OCI-LY1 (cell line): ENCODE data around the gene ATP2C1.

Source experiments
- H2AFZ ChIP-seq: fragments of 200-600 bp; sonication (generic), shearing (Covaris generic); 2 replicates; pipeline ENCODE4 v1.6.0; 2014; ENCODE audit warnings: antibody characterized with exemption, mild to moderate bottlenecking, low read length
- H3F3A ChIP-seq: fragments of 200-600 bp; sonication (generic), shearing (Covaris generic); 2 replicates; pipeline ENCODE4 v1.6.0; 2014; ENCODE audit warnings: mild to moderate bottlenecking, antibody characterized with exemption, low read length, moderate library complexity; ENCODE audit not compliant: insufficient read depth
- H3K27ac ChIP-seq: fragments of 200-600 bp; sonication (generic); 2 replicates; pipeline ENCODE4 v1.5.1; 2014; ENCODE audit warnings: low read length, mixed run types, mild to moderate bottlenecking, low read depth; ENCODE audit not compliant: poor library complexity, severe bottlenecking
- H3K27me3 ChIP-seq: fragments of 200-600 bp; sonication (generic); 2 replicates; pipeline ENCODE4 v1.6.0; 2014; ENCODE audit warnings: antibody characterized with exemption, mild to moderate bottlenecking, low read length, moderate library complexity; ENCODE audit not compliant: insufficient read depth
- H3K36me3 ChIP-seq: fragments of 200-600 bp; sonication (generic); 2 replicates; pipeline ENCODE4 v1.6.1; 2014; ENCODE audit warnings: mild to moderate bottlenecking, antibody characterized with exemption, low read length, moderate library complexity, mixed read lengths; ENCODE audit not compliant: insufficient read depth
- H3K4me1 ChIP-seq: fragments of 200-600 bp; sonication (generic); 2 replicates; pipeline ENCODE4 v1.5.1; 2014; ENCODE audit warnings: mild to moderate bottlenecking, low read length, moderate library complexity; ENCODE audit not compliant: insufficient read depth, severe bottlenecking
- H3K4me2 ChIP-seq: fragments of 200-600 bp; sonication (generic), shearing (Covaris generic); 2 replicates; pipeline ENCODE4 v1.6.1; 2014; ENCODE audit warnings: low read length
- H3K4me3 ChIP-seq: fragments of 200-600 bp; sonication (generic); 2 replicates; pipeline ENCODE4 v1.5.1; 2014; ENCODE audit warnings: low read length, low read depth, mild to moderate bottlenecking, mixed read lengths; ENCODE audit not compliant: poor library complexity, severe bottlenecking
- H3K79me2 ChIP-seq: fragments of 200-600 bp; shearing (Covaris generic); 2 replicates; pipeline ENCODE4 v1.6.1; 2016; ENCODE audit warnings: mixed run types, low read length, mixed read lengths; ENCODE audit not compliant: insufficient read depth
- H3K9ac ChIP-seq: fragments of 200-600 bp; sonication (generic), shearing (Covaris generic); 2 replicates; pipeline ENCODE4 v1.6.1; 2014; ENCODE audit warnings: mild to moderate bottlenecking, low read length, mixed read lengths
- H3K9me2 ChIP-seq: fragments of 200-600 bp; sonication (generic), shearing (Covaris generic); 2 replicates; pipeline ENCODE4 v1.6.1; 2014; ENCODE audit warnings: low read depth, mild to moderate bottlenecking, low read length, mixed read lengths
- H3K9me3 ChIP-seq: fragments of 200-600 bp; shearing (Covaris generic); 2 replicates; pipeline ENCODE4 v1.6.1; 2014; ENCODE audit warnings: low read length, mixed read lengths
- H4K20me1 ChIP-seq: fragments of 200-600 bp; sonication (generic), shearing (Covaris generic); 2 replicates; pipeline ENCODE4 v1.6.0; 2016; ENCODE audit warnings: mild to moderate bottlenecking, low read length; ENCODE audit not compliant: insufficient read depth
- EZH2 ChIP-seq: fragments of 200-600 bp; sonication (generic), shearing (Covaris generic); IDR thresholded peaks from 2 replicates; pipeline ENCODE4 v1.8.0; 2017; ENCODE audit warnings: borderline replicate concordance, mixed run types, mild to moderate bottlenecking, antibody characterized with exemption, low read length, moderate library complexity, mixed read lengths
- TF ChIP-seq, protein P1 (sequence below): fragments of 200-600 bp; sonication (generic), shearing (Covaris generic); IDR thresholded peaks from 2 replicates; pipeline ENCODE4 v1.5.1; 2017; ENCODE audit warnings: mild to moderate bottlenecking, antibody characterized with exemption, low read length, moderate library complexity, mixed read lengths

Gene ATP2C1

DNA sequence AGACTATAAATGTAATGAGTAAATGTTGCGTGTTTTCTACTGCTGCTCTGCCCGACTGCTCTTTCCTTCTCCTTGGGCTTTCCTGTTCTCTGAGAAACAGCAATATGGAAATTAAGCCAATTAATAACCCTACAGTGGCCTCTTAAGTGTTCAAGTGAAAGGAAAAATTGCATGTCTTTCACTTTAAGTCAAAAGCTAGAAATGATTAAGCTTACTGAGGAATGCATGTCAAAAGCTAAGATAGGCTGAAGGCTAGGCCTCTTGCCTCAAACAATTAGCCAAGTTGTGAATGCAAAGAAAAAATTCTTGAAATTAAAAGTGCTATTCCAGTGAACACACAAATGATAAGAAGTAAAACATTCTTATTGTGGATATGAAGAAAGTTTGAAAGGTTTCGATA lies 55.0 kb downstream of the ATP2C1 start:
- TF ChIP-seq, protein P1, sequence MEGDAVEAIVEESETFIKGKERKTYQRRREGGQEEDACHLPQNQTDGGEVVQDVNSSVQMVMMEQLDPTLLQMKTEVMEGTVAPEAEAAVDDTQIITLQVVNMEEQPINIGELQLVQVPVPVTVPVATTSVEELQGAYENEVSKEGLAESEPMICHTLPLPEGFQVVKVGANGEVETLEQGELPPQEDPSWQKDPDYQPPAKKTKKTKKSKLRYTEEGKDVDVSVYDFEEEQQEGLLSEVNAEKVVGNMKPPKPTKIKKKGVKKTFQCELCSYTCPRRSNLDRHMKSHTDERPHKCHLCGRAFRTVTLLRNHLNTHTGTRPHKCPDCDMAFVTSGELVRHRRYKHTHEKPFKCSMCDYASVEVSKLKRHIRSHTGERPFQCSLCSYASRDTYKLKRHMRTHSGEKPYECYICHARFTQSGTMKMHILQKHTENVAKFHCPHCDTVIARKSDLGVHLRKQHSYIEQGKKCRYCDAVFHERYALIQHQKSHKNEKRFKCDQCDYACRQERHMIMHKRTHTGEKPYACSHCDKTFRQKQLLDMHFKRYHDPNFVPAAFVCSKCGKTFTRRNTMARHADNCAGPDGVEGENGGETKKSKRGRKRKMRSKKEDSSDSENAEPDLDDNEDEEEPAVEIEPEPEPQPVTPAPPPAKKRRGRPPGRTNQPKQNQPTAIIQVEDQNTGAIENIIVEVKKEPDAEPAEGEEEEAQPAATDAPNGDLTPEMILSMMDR: no peak
- TF ChIP-seq EZH2: no peak
- Histone ChIP-seq H3K9me3 (no peaks in the 10 kb centered on the region), H3K4me2 (no peak overlapping the region), H3K9me2 (no peaks in the 10 kb centered on the region), H3K4me3 (no peak overlapping the region), H3K79me2 (no peaks in the 10 kb centered on the region), H3F3A (no peaks in the 10 kb centered on the region), H3K9ac (no peak overlapping the region), H3K36me3 (peaks cover 92% of the 10 kb centered on the region), H3K27me3 (no peaks in the 10 kb centered on the region), H4K20me1 (no peaks in the 10 kb centered on the region), H3K27ac (no peak overlapping the region), H3K4me1 (no peaks in the 10 kb centered on the region), H2AFZ (no peak overlapping the region)

DNA sequence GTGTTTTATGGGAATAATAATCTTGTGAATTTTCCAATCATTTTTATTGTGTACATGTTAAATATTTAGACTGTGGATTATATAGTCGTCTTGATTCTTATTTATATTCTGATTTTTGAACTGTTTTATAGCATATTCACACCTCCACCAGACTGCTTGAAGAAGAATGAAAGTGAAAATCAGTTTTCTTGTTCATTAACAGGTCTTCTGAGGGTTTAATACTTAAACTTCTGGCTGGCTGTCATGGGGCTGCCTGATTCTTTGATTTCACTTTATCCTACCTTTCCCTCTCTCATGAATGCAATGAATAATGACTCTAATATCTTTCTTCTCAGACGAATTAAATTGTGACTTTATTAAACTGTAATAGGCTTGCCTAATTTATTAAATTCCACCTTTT lies 56.2 kb downstream of the ATP2C1 start:
- H3K36me3 ChIP-seq: peaks cover 93% of the 10 kb centered on the region
- H3K9me3 ChIP-seq: no peaks in the 10 kb centered on the region
- no peak overlapping the region for H3K9ac ChIP-seq
- TF ChIP-seq, protein P1: no peak
- TF ChIP-seq EZH2: no peak
- H3K4me2 ChIP-seq: no peak overlapping the region
- no peaks in the 10 kb centered on the region for H3K79me2 ChIP-seq
- no peaks in the 10 kb centered on the region for H3F3A ChIP-seq
- H3K9me2 ChIP-seq: no peaks in the 10 kb centered on the region
- no peaks in the 10 kb centered on the region for H3K4me1 ChIP-seq
- H3K27me3 ChIP-seq: no peaks in the 10 kb centered on the region
- H3K27ac ChIP-seq: no peak overlapping the region
- no peaks in the 10 kb centered on the region for H4K20me1 ChIP-seq
- H3K4me3 ChIP-seq: no peak overlapping the region
- no peak overlapping the region for H2AFZ ChIP-seq

DNA sequence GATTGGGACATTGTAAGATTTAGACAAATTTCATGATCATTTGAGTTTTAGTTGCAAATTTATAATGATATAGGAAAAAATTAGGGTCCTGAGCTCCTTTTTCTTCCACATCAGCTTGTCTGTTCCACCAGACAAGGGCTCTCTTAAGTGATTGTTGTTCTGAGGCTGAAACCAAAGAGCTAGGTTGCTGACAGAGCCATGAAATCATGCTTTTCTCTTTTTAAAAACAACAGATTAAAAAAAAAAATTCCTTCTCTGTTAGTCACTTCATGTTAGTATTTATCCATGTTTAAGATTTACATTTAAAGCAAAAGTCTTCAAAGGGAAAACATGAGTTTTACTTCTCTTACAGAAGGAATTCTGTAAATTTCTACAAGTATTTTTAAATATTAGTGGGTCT lies 56.8 kb downstream of the ATP2C1 start:
- no peaks in the 10 kb centered on the region for H4K20me1 ChIP-seq
- H3K27ac ChIP-seq: no peak overlapping the region
- H3K4me1 ChIP-seq: no peaks in the 10 kb centered on the region
- no peak overlapping the region for H3K9ac ChIP-seq
- peaks cover 95% of the 10 kb centered on the region for H3K36me3 ChIP-seq
- no peaks in the 10 kb centered on the region for H3K27me3 ChIP-seq
- no peak overlapping the region for H3K4me2 ChIP-seq
- H3K9me3 ChIP-seq: no peaks in the 10 kb centered on the region
- H3F3A ChIP-seq: no peaks in the 10 kb centered on the region
- no peaks in the 10 kb centered on the region for H3K79me2 ChIP-seq
- no peaks in the 10 kb centered on the region for H3K9me2 ChIP-seq
- H3K4me3 ChIP-seq: no peak overlapping the region
- no peak for TF ChIP-seq EZH2
- TF ChIP-seq, protein P1: no peak
- H2AFZ ChIP-seq: no peak overlapping the region
